ENCODE data around the gene CASKIN2.

GRCh38 chr17:75513641-75514000, 1.7 kb downstream of the CASKIN2 start:
- TF ChIP-seq CTCF (IDR thresholded peaks at IDR 0.05) (no peak), POLR2AphosphoS5 (IDR thresholded peaks at IDR 0.05; ENCODE audit: low read depth, low read length) (no peak), TCF7L2 (IDR thresholded peaks at IDR 0.05; ENCODE audit: low read depth, low read length) (no peak)
- TF ChIP-seq, protein P1, sequence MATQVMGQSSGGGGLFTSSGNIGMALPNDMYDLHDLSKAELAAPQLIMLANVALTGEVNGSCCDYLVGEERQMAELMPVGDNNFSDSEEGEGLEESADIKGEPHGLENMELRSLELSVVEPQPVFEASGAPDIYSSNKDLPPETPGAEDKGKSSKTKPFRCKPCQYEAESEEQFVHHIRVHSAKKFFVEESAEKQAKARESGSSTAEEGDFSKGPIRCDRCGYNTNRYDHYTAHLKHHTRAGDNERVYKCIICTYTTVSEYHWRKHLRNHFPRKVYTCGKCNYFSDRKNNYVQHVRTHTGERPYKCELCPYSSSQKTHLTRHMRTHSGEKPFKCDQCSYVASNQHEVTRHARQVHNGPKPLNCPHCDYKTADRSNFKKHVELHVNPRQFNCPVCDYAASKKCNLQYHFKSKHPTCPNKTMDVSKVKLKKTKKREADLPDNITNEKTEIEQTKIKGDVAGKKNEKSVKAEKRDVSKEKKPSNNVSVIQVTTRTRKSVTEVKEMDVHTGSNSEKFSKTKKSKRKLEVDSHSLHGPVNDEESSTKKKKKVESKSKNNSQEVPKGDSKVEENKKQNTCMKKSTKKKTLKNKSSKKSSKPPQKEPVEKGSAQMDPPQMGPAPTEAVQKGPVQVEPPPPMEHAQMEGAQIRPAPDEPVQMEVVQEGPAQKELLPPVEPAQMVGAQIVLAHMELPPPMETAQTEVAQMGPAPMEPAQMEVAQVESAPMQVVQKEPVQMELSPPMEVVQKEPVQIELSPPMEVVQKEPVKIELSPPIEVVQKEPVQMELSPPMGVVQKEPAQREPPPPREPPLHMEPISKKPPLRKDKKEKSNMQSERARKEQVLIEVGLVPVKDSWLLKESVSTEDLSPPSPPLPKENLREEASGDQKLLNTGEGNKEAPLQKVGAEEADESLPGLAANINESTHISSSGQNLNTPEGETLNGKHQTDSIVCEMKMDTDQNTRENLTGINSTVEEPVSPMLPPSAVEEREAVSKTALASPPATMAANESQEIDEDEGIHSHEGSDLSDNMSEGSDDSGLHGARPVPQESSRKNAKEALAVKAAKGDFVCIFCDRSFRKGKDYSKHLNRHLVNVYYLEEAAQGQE (IDR thresholded peaks at IDR 0.05; ENCODE audit: insufficient read depth in 1 of 2, low read depth in 2 of 2, low read length in 1 of 2) = no peak

All from Panc1 (cell line).